Gastrocnemius medialis (tissue), 4 donors: ENCODE measurements around the gene C2orf72. TPM values are rescaled to one million over a fixed set of nuclear protein-coding genes. Genes with fewer than 3 reads are reported as not detected.

Source experiments
- ATAC-seq, 2 donors: fragments of 150-250 bp; one replicate each; pipeline ENCODE4 v1.9.1; 2016
- DNase-seq, 2 donors: peaks; one replicate each; pipeline ENCODE4 v3.0.0-alpha.2; 2019
- H3K27ac ChIP-seq, 4 donors: fragments of 200-600 bp; sonication (generic); 1 replicate in 1 of 4; 2 replicates in 3 of 4; pipeline ENCODE4 v1.5.1; 2016 to 2018; ENCODE audit warnings: mild to moderate bottlenecking in 2 of 4, moderate library complexity in 1 of 4
- H3K27me3 ChIP-seq, 3 donors: fragments of 200-600 bp; sonication (generic) in 2 of 3; 1 replicate in 1 of 3; 2 replicates in 2 of 3; pipeline versions ENCODE4 v1.5.1 to v1.6.0; 2016 to 2019; ENCODE audit warnings: mild to moderate bottlenecking in 1 of 3, moderate library complexity in 1 of 3
- H3K36me3 ChIP-seq, 2 donors: fragments of 200-600 bp; sonication (generic) in 1 of 2; one replicate each; pipeline ENCODE4 v1.5.1; 2017 to 2018
- H3K4me1 ChIP-seq, 2 donors: fragments of 200-600 bp; sonication (generic) in 1 of 2; one replicate each; pipeline ENCODE4 v1.5.1; 2016 to 2017; ENCODE audit warnings: mild to moderate bottlenecking in 2 of 2
- H3K4me3 ChIP-seq, 4 donors: fragments of 200-600 bp; sonication (generic) in 3 of 4; 1 replicate in 1 of 4; 2 replicates in 3 of 4; pipeline ENCODE4 v1.5.1; 2016 to 2019; ENCODE audit warnings: mild to moderate bottlenecking in 2 of 4
- H3K9me3 ChIP-seq, 3 donors: fragments of 200-600 bp; sonication (generic) in 2 of 3; 1 replicate in 1 of 3; 2 replicates in 2 of 3; pipeline ENCODE4 v1.5.1; 2016 to 2019
- POLR2A ChIP-seq, 2 donors: fragments of 450-650 bp; IDR thresholded peaks; one replicate each; pipeline ENCODE4 v1.6.1; 2017; ENCODE audit warnings: antibody characterized with exemption in 2 of 2, mild to moderate bottlenecking in 2 of 2, moderate library complexity in 2 of 2
- in situ Hi-C, 4 donors: fragments of 200-750 bp; cut with MboI; loops; one replicate each; pipeline versions ENCODE4 v1.15.0 to v1.8.0; 2017; ENCODE audit warnings: low sequenced_read_pairs in 4 of 4
- intact Hi-C: fragments of 100-400 bp; cut with DNase I; formaldehyde crosslinking; loops from one replicate; pipeline ENCODE4 v1.15.1; 2023; ENCODE audit warnings: low total_unique reads
- total RNA-seq, 4 donors: library from RNA; depleted of rRNA; stranded (reverse); fragments of >200 nt; gene quantifications; one replicate each; pipeline versions ENCODE4 v1.1.0 to v1.2.3, GENCODE V29; 2016
- TF ChIP-seq, protein P1 (sequence below), 5 experiments: fragments of 450-650 bp in 3 of 5; fragments of 200-600 bp in 2 of 5; sonication (generic) in 2 of 5; IDR thresholded peaks in 4 of 5; conservative IDR thresholded peaks in 1 of 5; 1 replicate in 4 of 5; 2 replicates in 1 of 5; pipeline ENCODE4 v1.5.1; 2016 to 2019; ENCODE audit warnings: antibody characterized with exemption in 5 of 5, mild to moderate bottlenecking in 3 of 5, moderate library complexity in 3 of 5

C2orf72 gene
- total RNA-seq, 4 donors from 2014 or later: 0.10 to 0.44 (median 0.15) TPM; not detected in 1

DNA sequence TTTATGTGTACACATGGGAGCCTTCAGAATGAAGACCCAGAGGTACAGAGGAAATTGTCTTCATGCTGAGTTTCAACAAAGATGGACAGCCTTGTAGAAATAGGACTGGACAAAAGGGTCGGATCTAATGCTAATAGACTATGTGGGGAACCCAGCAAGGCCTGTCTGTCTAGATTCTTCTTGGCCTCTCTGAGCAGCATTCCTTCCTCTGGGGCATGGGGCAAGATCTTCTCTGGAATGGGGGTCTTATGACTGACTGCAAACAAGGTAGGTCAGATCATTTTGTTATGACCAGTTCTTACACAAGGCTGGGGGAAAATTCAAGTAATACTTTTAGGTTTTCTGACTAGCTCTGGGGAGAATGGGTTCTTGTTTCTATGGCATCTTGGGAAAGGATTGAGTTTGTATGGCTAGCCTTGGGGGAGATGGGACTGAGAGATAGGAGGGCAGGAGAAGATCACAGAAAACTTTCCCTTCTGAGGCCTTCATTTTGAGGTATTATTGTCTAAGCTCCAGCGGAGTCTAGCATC, 27.1 kb upstream of the C2orf72 start:
- in situ Hi-C loops: no loop called here
- no peaks in the 10 kb centered on the region for H3K27me3 ChIP-seq
- intact Hi-C loops: no loop called here
- ATAC-seq (no peak), DNase-seq (no peak)
- H3K27ac ChIP-seq: no peak overlapping the region
- H3K4me3 ChIP-seq: no peak overlapping the region
- H3K4me1 ChIP-seq: no peaks in the 10 kb centered on the region
- H3K36me3 ChIP-seq: no peaks in the 10 kb centered on the region
- H3K9me3 ChIP-seq: no peaks in the 10 kb centered on the region
- no peak for TF ChIP-seq POLR2A (IDR thresholded peaks at IDR 0.05)
- TF ChIP-seq, protein P1, sequence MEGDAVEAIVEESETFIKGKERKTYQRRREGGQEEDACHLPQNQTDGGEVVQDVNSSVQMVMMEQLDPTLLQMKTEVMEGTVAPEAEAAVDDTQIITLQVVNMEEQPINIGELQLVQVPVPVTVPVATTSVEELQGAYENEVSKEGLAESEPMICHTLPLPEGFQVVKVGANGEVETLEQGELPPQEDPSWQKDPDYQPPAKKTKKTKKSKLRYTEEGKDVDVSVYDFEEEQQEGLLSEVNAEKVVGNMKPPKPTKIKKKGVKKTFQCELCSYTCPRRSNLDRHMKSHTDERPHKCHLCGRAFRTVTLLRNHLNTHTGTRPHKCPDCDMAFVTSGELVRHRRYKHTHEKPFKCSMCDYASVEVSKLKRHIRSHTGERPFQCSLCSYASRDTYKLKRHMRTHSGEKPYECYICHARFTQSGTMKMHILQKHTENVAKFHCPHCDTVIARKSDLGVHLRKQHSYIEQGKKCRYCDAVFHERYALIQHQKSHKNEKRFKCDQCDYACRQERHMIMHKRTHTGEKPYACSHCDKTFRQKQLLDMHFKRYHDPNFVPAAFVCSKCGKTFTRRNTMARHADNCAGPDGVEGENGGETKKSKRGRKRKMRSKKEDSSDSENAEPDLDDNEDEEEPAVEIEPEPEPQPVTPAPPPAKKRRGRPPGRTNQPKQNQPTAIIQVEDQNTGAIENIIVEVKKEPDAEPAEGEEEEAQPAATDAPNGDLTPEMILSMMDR (IDR thresholded peaks at IDR 0.05 in 4 of 5, conservative IDR thresholded peaks at IDR 0.05 in 1 of 5): no peak

DNA sequence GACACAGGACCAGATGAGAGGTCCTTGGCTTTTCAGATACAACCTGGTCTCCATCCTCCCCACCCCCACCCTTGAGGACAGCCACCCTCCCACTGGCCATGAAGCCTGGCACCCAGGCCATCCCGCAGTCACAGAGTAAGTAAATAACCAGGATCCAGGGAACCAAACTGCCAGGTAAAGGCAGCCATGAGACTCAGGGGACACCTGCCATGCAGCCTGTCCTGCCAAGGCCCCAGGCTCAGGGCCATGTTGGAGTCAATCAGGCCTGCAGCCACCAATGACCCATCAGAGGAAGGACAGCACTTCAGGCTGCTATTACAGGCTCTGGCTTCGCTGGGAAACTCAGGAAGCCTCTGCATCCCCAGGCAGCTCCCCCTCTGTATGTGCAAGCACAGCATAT, 25.8 kb upstream of the C2orf72 start:
- ATAC-seq (no peak), DNase-seq (no peak)
- Histone ChIP-seq H3K4me1 (no peaks in the 10 kb centered on the region), H3K27ac (no peak overlapping the region), H3K9me3 (no peaks in the 10 kb centered on the region), H3K27me3 (no peaks in the 10 kb centered on the region), H3K36me3 (no peaks in the 10 kb centered on the region), H3K4me3 (no peak overlapping the region)
- intact Hi-C loops (no loop called here), in situ Hi-C loops (no loop called here)
- TF ChIP-seq, protein P1 (IDR thresholded peaks at IDR 0.05 in 4 of 5, conservative IDR thresholded peaks at IDR 0.05 in 1 of 5): no peak
- no peak for TF ChIP-seq POLR2A (IDR thresholded peaks at IDR 0.05)

DNA sequence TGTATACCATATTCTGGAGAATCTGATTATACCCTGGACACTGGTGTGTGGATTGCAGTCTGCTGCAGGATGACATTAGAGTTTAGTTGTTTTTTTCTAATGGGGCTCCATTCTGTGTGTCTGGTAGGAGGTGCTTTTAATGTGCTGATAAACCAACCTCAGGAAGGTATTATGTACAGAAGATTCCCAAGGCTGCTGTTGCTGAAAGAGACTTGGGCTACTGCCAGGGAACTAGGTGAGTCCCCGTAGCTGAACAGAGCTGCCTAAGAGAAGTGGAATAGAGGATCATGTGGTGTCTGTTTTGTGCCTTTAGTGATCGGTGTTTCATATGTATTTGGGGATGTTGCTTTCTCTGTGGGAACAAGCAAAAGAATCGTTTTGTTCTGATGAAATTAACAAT, 24.9 kb upstream of the C2orf72 start:
- ATAC-seq (no peak), DNase-seq (no peak)
- no peaks in the 10 kb centered on the region for H3K27me3 ChIP-seq
- no peak overlapping the region for H3K4me3 ChIP-seq
- no peaks in the 10 kb centered on the region for H3K4me1 ChIP-seq
- intact Hi-C loops (no loop called here), in situ Hi-C loops (no loop called here)
- TF ChIP-seq, protein P1 (IDR thresholded peaks at IDR 0.05 in 4 of 5, conservative IDR thresholded peaks at IDR 0.05 in 1 of 5): no peak
- TF ChIP-seq POLR2A (IDR thresholded peaks at IDR 0.05): no peak
- H3K9me3 ChIP-seq: no peaks in the 10 kb centered on the region
- no peak overlapping the region for H3K27ac ChIP-seq
- no peaks in the 10 kb centered on the region for H3K36me3 ChIP-seq

DNA sequence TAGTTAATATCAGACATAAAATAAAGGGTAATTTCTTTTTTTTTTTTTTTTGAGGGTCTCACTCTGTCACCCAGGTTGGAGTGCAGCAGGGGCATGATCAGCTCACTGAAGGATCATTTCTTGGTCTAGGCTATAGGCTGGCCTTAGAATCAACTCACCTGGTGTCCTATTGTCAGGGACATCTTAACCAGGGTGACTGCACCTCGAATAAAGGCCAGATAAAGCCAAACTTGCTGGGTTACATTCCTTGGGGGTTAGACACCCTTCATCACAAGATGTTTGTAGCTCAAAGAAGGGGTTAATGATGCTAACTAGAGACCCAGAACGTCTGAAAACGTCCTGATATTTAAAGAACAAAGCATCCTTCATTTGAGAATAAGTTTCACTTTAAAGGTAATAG, 23.5 kb upstream of the C2orf72 start:
- DNase-seq: no peak
- Histone ChIP-seq H3K4me1 (no peaks in the 10 kb centered on the region), H3K27ac (no peak overlapping the region), H3K27me3 (no peaks in the 10 kb centered on the region), H3K4me3 (no peak overlapping the region), H3K9me3 (no peaks in the 10 kb centered on the region), H3K36me3 (no peaks in the 10 kb centered on the region)
- TF ChIP-seq POLR2A (IDR thresholded peaks at IDR 0.05): no peak
- TF ChIP-seq, protein P1 (IDR thresholded peaks at IDR 0.05 in 4 of 5, conservative IDR thresholded peaks at IDR 0.05 in 1 of 5): no peak
- ATAC-seq: no peak
- intact Hi-C loops: no loop called here
- in situ Hi-C loops: no loop called here

DNA sequence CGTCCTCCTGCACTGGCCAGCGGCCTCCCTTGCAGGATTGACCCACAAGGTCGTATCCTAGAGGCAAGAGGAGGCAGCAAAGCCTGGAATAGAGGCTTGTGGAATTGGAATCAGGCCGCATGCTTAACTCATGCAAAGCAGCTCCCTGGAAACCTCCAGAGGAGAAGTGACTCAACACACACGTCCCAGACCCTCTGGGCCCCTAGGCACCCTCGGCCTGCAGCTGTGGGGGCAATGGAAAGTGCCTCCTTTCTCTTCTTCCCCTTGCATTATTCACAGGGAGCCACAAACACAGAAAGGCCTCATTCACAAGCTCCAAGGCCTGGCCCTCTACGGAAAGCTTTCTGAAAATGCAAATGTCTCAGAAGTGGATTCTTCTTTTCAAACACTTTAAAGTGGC, 21.8 kb upstream of the C2orf72 start:
- Histone ChIP-seq H3K36me3 (no peaks in the 10 kb centered on the region), H3K9me3 (no peaks in the 10 kb centered on the region), H3K4me1 (no peaks in the 10 kb centered on the region), H3K27ac (no peak overlapping the region), H3K4me3 (no peak overlapping the region), H3K27me3 (no peaks in the 10 kb centered on the region)
- ATAC-seq: no peak
- DNase-seq: no peak
- no peak for TF ChIP-seq POLR2A (IDR thresholded peaks at IDR 0.05)
- TF ChIP-seq, protein P1 (IDR thresholded peaks at IDR 0.05 in 4 of 5, conservative IDR thresholded peaks at IDR 0.05 in 1 of 5): no peak
- in situ Hi-C loops: no loop called here
- intact Hi-C loops: no loop called here
